ENCODE data around the gene USE1.
A peak's percentile ranks its signal among the peaks of the same experiment; 100 is the strongest.

USE1 gene

GRCh38 chr19:17226002-17226933 lies 11.1 kb downstream of the USE1 start, which contains the start of gene OCEL1:
Gene OCEL1 (plus strand): TSS chr19:17226226. CDS start chr19:17226248, 22 bp downstream.
- TF ChIP-seq CTCF (IDR thresholded peaks at IDR 0.05; ENCODE audit: insufficient read depth, low read length, poor library complexity, severe bottlenecking): no peak
- TF ChIP-seq EZH2phosphoT487 (conservative IDR thresholded peaks at IDR 0.05; ENCODE audit: low read length): no peak
- no peaks in the 10 kb centered on the region for H4K20me1 ChIP-seq (ENCODE audit: low read depth, low read length)
- H3K36me3 ChIP-seq (ENCODE audit: low read length): no peaks in the 10 kb centered on the region
- no peaks in the 10 kb centered on the region for H3K9me2 ChIP-seq (replicated peaks; ENCODE audit: insufficient read depth, low read length)
- H3K79me2 ChIP-seq (ENCODE audit: insufficient read depth, low read length): no peaks in the 10 kb centered on the region
- peak within 1 kb of the TSS; percentile 77 for H2AFZ ChIP-seq (ENCODE audit: low read depth, low read length, severe bottlenecking)
- H3K27ac ChIP-seq (ENCODE audit: low read depth, low read length): peak within 1 kb of the TSS; percentile 68
- peak within 1 kb of the TSS; percentile 82 for H3K4me2 ChIP-seq (ENCODE audit: low read depth, low read length, poor library complexity, severe bottlenecking)
- peak within 1 kb of the TSS; percentile 75 for H3K9ac ChIP-seq (ENCODE audit: low read length)
- peak within 1 kb of the TSS; percentile 65 for H3K4me3 ChIP-seq (ENCODE audit: insufficient read depth, low read length, poor library complexity, severe bottlenecking)
- no peaks in the 10 kb centered on the region for H3K27me3 ChIP-seq (ENCODE audit: low read length)
- no peaks in the 10 kb centered on the region for H3K9me3 ChIP-seq (ENCODE audit: insufficient read depth, low read length)
- H3F3A ChIP-seq (ENCODE audit: insufficient read depth): no peaks in the 10 kb centered on the region

- H3K27ac ChIP-seq (ENCODE audit: low read depth, low read length): no peak overlapping the region
- H3K9me3 ChIP-seq (ENCODE audit: insufficient read depth, low read length): no peaks in the 10 kb centered on the region
- no peaks in the 10 kb centered on the region for H3K79me2 ChIP-seq (ENCODE audit: insufficient read depth, low read length)
- H3F3A ChIP-seq (ENCODE audit: insufficient read depth): no peaks in the 10 kb centered on the region
- TF ChIP-seq CTCF (IDR thresholded peaks at IDR 0.05; ENCODE audit: insufficient read depth, low read length, poor library complexity, severe bottlenecking) (no peak), EZH2phosphoT487 (conservative IDR thresholded peaks at IDR 0.05; ENCODE audit: low read length) (no peak)
- no peaks in the 10 kb centered on the region for H4K20me1 ChIP-seq (ENCODE audit: low read depth, low read length)
- H2AFZ ChIP-seq (ENCODE audit: low read depth, low read length, severe bottlenecking): no peak overlapping the region
- H3K4me3 ChIP-seq (ENCODE audit: insufficient read depth, low read length, poor library complexity, severe bottlenecking): no peak overlapping the region
- H3K27me3 ChIP-seq (ENCODE audit: low read length): no peaks in the 10 kb centered on the region
- no peaks in the 10 kb centered on the region for H3K9me2 ChIP-seq (replicated peaks; ENCODE audit: insufficient read depth, low read length)
- peak overlapping the region; percentile 82 for H3K4me2 ChIP-seq (ENCODE audit: low read depth, low read length, poor library complexity, severe bottlenecking)
- H3K9ac ChIP-seq (ENCODE audit: low read length): no peak overlapping the region
- H3K36me3 ChIP-seq (ENCODE audit: low read length): no peaks in the 10 kb centered on the region
Measured at GRCh38 chr19:17227798-17228367, 12.7 kb downstream of the USE1 start.

- no peaks in the 10 kb centered on the region for H3K9me2 ChIP-seq (replicated peaks; ENCODE audit: insufficient read depth, low read length)
- no peak overlapping the region for H3K4me3 ChIP-seq (ENCODE audit: insufficient read depth, low read length, poor library complexity, severe bottlenecking)
- no peak overlapping the region for H3K9ac ChIP-seq (ENCODE audit: low read length)
- H3K79me2 ChIP-seq (ENCODE audit: insufficient read depth, low read length): no peaks in the 10 kb centered on the region
- H2AFZ ChIP-seq (ENCODE audit: low read depth, low read length, severe bottlenecking): no peak overlapping the region
- H3K4me2 ChIP-seq (ENCODE audit: low read depth, low read length, poor library complexity, severe bottlenecking): no peak overlapping the region
- no peaks in the 10 kb centered on the region for H3K27me3 ChIP-seq (ENCODE audit: low read length)
- H4K20me1 ChIP-seq (ENCODE audit: low read depth, low read length): no peaks in the 10 kb centered on the region
- H3K27ac ChIP-seq (ENCODE audit: low read depth, low read length): no peak overlapping the region
- TF ChIP-seq EZH2phosphoT487 (conservative IDR thresholded peaks at IDR 0.05; ENCODE audit: low read length): no peak
- TF ChIP-seq CTCF (IDR thresholded peaks at IDR 0.05; ENCODE audit: insufficient read depth, low read length, poor library complexity, severe bottlenecking): no peak
- H3F3A ChIP-seq (ENCODE audit: insufficient read depth): no peaks in the 10 kb centered on the region
- no peaks in the 10 kb centered on the region for H3K36me3 ChIP-seq (ENCODE audit: low read length)
- H3K9me3 ChIP-seq (ENCODE audit: insufficient read depth, low read length): no peaks in the 10 kb centered on the region
Measured at GRCh38 chr19:17229890-17230289, 14.7 kb downstream of the USE1 start.
